Karpas-422 (cell line): Measurements from ENCODE around the gene KRTAP19-4. TPM values are rescaled to one million over a fixed set of nuclear protein-coding genes. Genes with fewer than 3 reads are reported as not detected.

Source experiments
- DNase-seq: peaks from one replicate; pipeline ENCODE4 v3.0.0-alpha.2; 2015
- H2AFZ ChIP-seq: fragments of 200-600 bp; sonication (generic); 2 replicates; pipeline ENCODE4 v1.6.1; 2014; ENCODE audit warnings: antibody characterized with exemption, low read length, mixed read lengths
- H3K27ac ChIP-seq: fragments of 200-600 bp; sonication (generic); 2 replicates; pipeline ENCODE4 v1.5.1; 2014; ENCODE audit warnings: mild to moderate bottlenecking, low read length, moderate library complexity
- H3K27me3 ChIP-seq: fragments of 200-600 bp; sonication (generic); 2 replicates; pipeline ENCODE4 v1.6.1; 2014; ENCODE audit warnings: low read length, mixed read lengths
- H3K36me3 ChIP-seq: fragments of 200-600 bp; sonication (generic); 2 replicates; pipeline ENCODE4 v1.6.1; 2014; ENCODE audit warnings: low read length, mixed read lengths; ENCODE audit not compliant: insufficient read depth
- H3K4me1 ChIP-seq: fragments of 200-600 bp; sonication (generic); 2 replicates; pipeline ENCODE4 v1.6.1; 2014; ENCODE audit warnings: mild to moderate bottlenecking, low read length, mixed read lengths
- H3K4me2 ChIP-seq: fragments of 200-600 bp; sonication (generic); 2 replicates; pipeline ENCODE4 v1.6.1; 2014; ENCODE audit warnings: low read length, low read depth, mild to moderate bottlenecking; ENCODE audit not compliant: poor library complexity, severe bottlenecking
- H3K4me3 ChIP-seq: fragments of 200-600 bp; sonication (generic); 2 replicates; pipeline ENCODE4 v1.5.1; 2014; ENCODE audit warnings: mild to moderate bottlenecking, antibody characterized with exemption, low read length, mixed read lengths
- H3K79me2 ChIP-seq: fragments of 200-600 bp; sonication (generic); 2 replicates; pipeline ENCODE4 v1.6.1; 2014; ENCODE audit warnings: mild to moderate bottlenecking, low read length, mixed read lengths
- H3K9ac ChIP-seq: fragments of 200-600 bp; sonication (generic); 2 replicates; pipeline ENCODE4 v1.6.0; 2014; ENCODE audit warnings: low read length
- H3K9me2 ChIP-seq: fragments of 200-600 bp; sonication (generic), shearing (Covaris generic); replicated peaks from 2 replicates; pipeline ENCODE4 v1.6.0; 2014; ENCODE audit warnings: mild to moderate bottlenecking, low read length, moderate library complexity; ENCODE audit not compliant: insufficient read depth
- H3K9me3 ChIP-seq: fragments of 300-700, 200-600 bp; sonication (generic); 2 replicates; pipeline ENCODE4 v1.6.1; 2014; ENCODE audit warnings: low read length, mixed read lengths
- H4K20me1 ChIP-seq: fragments of 200-600 bp; sonication (generic); 2 replicates; pipeline ENCODE4 v1.6.1; 2014; ENCODE audit warnings: mild to moderate bottlenecking, antibody characterized with exemption, low read length, low read depth; ENCODE audit not compliant: insufficient read depth
- total RNA-seq: library from RNA; depleted of rRNA; stranded (reverse); fragments of >200 nt; shearing (Covaris generic); gene quantifications from 2 replicates; pipeline ENCODE4 v1.2.3, GENCODE V29; 2014; ENCODE audit warnings: low replicate concordance

KRTAP19-4 gene
- total RNA-seq, 1 experiment from 2014 or later = not detected

- no peak overlapping the region for H3K4me2 ChIP-seq
- DNase-seq = no peak
- no peaks in the 10 kb centered on the region for H3K4me1 ChIP-seq
- H4K20me1 ChIP-seq = no peaks in the 10 kb centered on the region
- H3K36me3 ChIP-seq = no peaks in the 10 kb centered on the region
- no peaks in the 10 kb centered on the region for H3K27me3 ChIP-seq
- H3K9me3 ChIP-seq = peaks cover 17% of the 10 kb centered on the region
- H2AFZ ChIP-seq = no peak overlapping the region
- no peaks in the 10 kb centered on the region for H3K9me2 ChIP-seq
- no peak overlapping the region for H3K4me3 ChIP-seq
- no peak overlapping the region for H3K9ac ChIP-seq
- H3K79me2 ChIP-seq = no peaks in the 10 kb centered on the region
- no peak overlapping the region for H3K27ac ChIP-seq
These were observed 10.8 kb downstream of the KRTAP19-4 start for GRCh38 chr21:30486180-30486579.

- Histone ChIP-seq H3K27me3 (no peaks in the 10 kb centered on the region), H3K27ac (no peak overlapping the region), H3K9me3 (peaks cover 15% of the 10 kb centered on the region), H3K4me1 (no peaks in the 10 kb centered on the region), H3K9ac (no peak overlapping the region), H3K4me2 (no peak overlapping the region), H3K79me2 (no peaks in the 10 kb centered on the region), H3K4me3 (no peak overlapping the region), H2AFZ (no peak overlapping the region), H4K20me1 (no peaks in the 10 kb centered on the region), H3K36me3 (no peaks in the 10 kb centered on the region), H3K9me2 (no peaks in the 10 kb centered on the region)
- no peak for DNase-seq
These were observed 14.8 kb downstream of the KRTAP19-4 start for GRCh38 chr21:30482130-30482529.

GRCh38 chr21:30480145-30480544 is 16.8 kb downstream of the KRTAP19-4 start, which contains the start of gene KRTAP19-1:
KRTAP19-1 (minus strand) TSS chr21:30480367; CDS start chr21:30480317, 50 bp downstream.
- Histone ChIP-seq H3K4me3 (no peak within 1 kb of the TSS), H3K79me2 (no peaks in the 10 kb centered on the region), H3K27ac (no peak within 1 kb of the TSS), H3K4me1 (no peaks in the 10 kb centered on the region), H4K20me1 (no peaks in the 10 kb centered on the region), H2AFZ (no peak within 1 kb of the TSS), H3K27me3 (no peaks in the 10 kb centered on the region), H3K9ac (no peak within 1 kb of the TSS), H3K9me3 (0 out of 2 replicates have a peak, but pooled peaks cover 1% of the 10 kb centered on the region), H3K36me3 (no peaks in the 10 kb centered on the region), H3K4me2 (no peak within 1 kb of the TSS), H3K9me2 (no peaks in the 10 kb centered on the region)
- no peak for DNase-seq

GRCh38 chr21:30479259-30479658 is 17.7 kb downstream of the KRTAP19-4 start:
- H3K4me2 ChIP-seq = no peak overlapping the region
- no peaks in the 10 kb centered on the region for H3K79me2 ChIP-seq
- H3K27ac ChIP-seq = no peak overlapping the region
- H4K20me1 ChIP-seq = no peaks in the 10 kb centered on the region
- no peaks in the 10 kb centered on the region for H3K36me3 ChIP-seq
- no peaks in the 10 kb centered on the region for H3K9me3 ChIP-seq
- H3K4me1 ChIP-seq = no peaks in the 10 kb centered on the region
- no peaks in the 10 kb centered on the region for H3K9me2 ChIP-seq
- H3K27me3 ChIP-seq = no peaks in the 10 kb centered on the region
- H3K4me3 ChIP-seq = no peak overlapping the region
- H3K9ac ChIP-seq = no peak overlapping the region
- no peak for DNase-seq
- H2AFZ ChIP-seq = no peak overlapping the region

- no peaks in the 10 kb centered on the region for H4K20me1 ChIP-seq
- no peak overlapping the region for H3K9ac ChIP-seq
- H3K36me3 ChIP-seq = no peaks in the 10 kb centered on the region
- H3K4me2 ChIP-seq = no peak overlapping the region
- DNase-seq = no peak
- no peak overlapping the region for H3K4me3 ChIP-seq
- no peaks in the 10 kb centered on the region; the same call in 1 of the 2 replicates for H3K9me2 ChIP-seq
- no peak overlapping the region for H2AFZ ChIP-seq
- no peaks in the 10 kb centered on the region for H3K79me2 ChIP-seq
- no peaks in the 10 kb centered on the region for H3K9me3 ChIP-seq
- no peaks in the 10 kb centered on the region for H3K27me3 ChIP-seq
- H3K4me1 ChIP-seq = no peaks in the 10 kb centered on the region
- H3K27ac ChIP-seq = no peak overlapping the region
These were observed 19.0 kb downstream of the KRTAP19-4 start for GRCh38 chr21:30478004-30478403.

- Histone ChIP-seq H3K27me3 (no peaks in the 10 kb centered on the region), H3K9me3 (no peaks in the 10 kb centered on the region), H2AFZ (no peak overlapping the region), H3K4me1 (no peaks in the 10 kb centered on the region), H3K4me2 (no peak overlapping the region), H4K20me1 (no peaks in the 10 kb centered on the region), H3K9ac (no peak overlapping the region), H3K36me3 (no peaks in the 10 kb centered on the region), H3K27ac (no peak overlapping the region), H3K4me3 (no peak overlapping the region), H3K79me2 (no peaks in the 10 kb centered on the region), H3K9me2 (no peaks in the 10 kb centered on the region; the same call in 1 of the 2 replicates)
- no peak for DNase-seq
These were observed 27.9 kb downstream of the KRTAP19-4 start for GRCh38 chr21:30468900-30469714.

- DNase-seq = peak; percentile 75
- Histone ChIP-seq H3K9me2 (no peaks in the 10 kb centered on the region), H2AFZ (no peak overlapping the region), H3K4me3 (no peak overlapping the region), H3K4me2 (no peak overlapping the region), H4K20me1 (no peaks in the 10 kb centered on the region), H3K36me3 (no peaks in the 10 kb centered on the region), H3K27me3 (no peaks in the 10 kb centered on the region), H3K79me2 (no peaks in the 10 kb centered on the region), H3K4me1 (no peaks in the 10 kb centered on the region), H3K27ac (no peak overlapping the region), H3K9me3 (no peaks in the 10 kb centered on the region), H3K9ac (no peak overlapping the region)
These were observed 33.3 kb downstream of the KRTAP19-4 start for GRCh38 chr21:30463713-30464112.

- no peak overlapping the region for H2AFZ ChIP-seq
These were observed 48.5 kb downstream of the KRTAP19-4 start for GRCh38 chr21:30448514-30448913.

More at GRCh38 chr21:30448514-30448913, 48.5 kb downstream of the KRTAP19-4 start:
- no peaks in the 10 kb centered on the region for H3K9me3 ChIP-seq
- DNase-seq = no peak
- no peaks in the 10 kb centered on the region for H3K36me3 ChIP-seq
- H3K4me2 ChIP-seq = no peak overlapping the region
- H3K27ac ChIP-seq = no peak overlapping the region
- no peak overlapping the region for H3K4me3 ChIP-seq
- no peaks in the 10 kb centered on the region for H3K4me1 ChIP-seq
- no peaks in the 10 kb centered on the region for H3K79me2 ChIP-seq
- H3K27me3 ChIP-seq = no peaks in the 10 kb centered on the region
- no peak overlapping the region for H3K9ac ChIP-seq
- no peaks in the 10 kb centered on the region for H3K9me2 ChIP-seq
- H4K20me1 ChIP-seq = no peaks in the 10 kb centered on the region
